Left ventricle myocardium inferior (tissue), 1 donor: ENCODE data around the gene NAA20. TPM values are rescaled to one million over a fixed set of nuclear protein-coding genes. Genes with fewer than 3 reads are reported as not detected.
"Not testable (repeated sequence)": the region's sequence is repeated elsewhere in the genome, so short reads cannot be mapped to it uniquely, and the experiment has no call there.

Source experiments
- DNase-seq: peaks from one replicate; pipeline ENCODE4 v3.0.0-alpha.2; 2020
- H3K27ac ChIP-seq: fragments of 200-600 bp; replicated peaks from 2 replicates; pipeline ENCODE4 v1.8.0; 2021
- H3K27me3 ChIP-seq: fragments of 200-600 bp; 2 replicates; pipeline ENCODE4 v1.8.0; 2021; ENCODE audit warnings: low read depth
- H3K36me3 ChIP-seq: fragments of 200-600 bp; 2 replicates; pipeline ENCODE4 v1.8.0; 2021
- H3K4me1 ChIP-seq: fragments of 200-600 bp; 2 replicates; pipeline ENCODE4 v1.8.0; 2021
- H3K4me3 ChIP-seq: fragments of 200-600 bp; 2 replicates; pipeline ENCODE4 v1.8.0; 2021; ENCODE audit warnings: mild to moderate bottlenecking, moderate library complexity
- H3K9me3 ChIP-seq: fragments of 200-600 bp; replicated peaks from 2 replicates; pipeline ENCODE4 v1.8.0; 2021
- intact Hi-C: fragments of 100-400 bp; cut with micrococcal nuclease; formaldehyde crosslinking; loops from one replicate; pipeline ENCODE4 v1.11.0; 2022
- total RNA-seq: library from RNA; stranded (reverse); fragmentation: NEBNext Ultra II Directional; extraction: Animal tissue kit (Norgen Biotek cat#: 25700); gene quantifications from one replicate; pipeline ENCODE4 v1.2.1, GENCODE V29; 2021
- TF ChIP-seq, protein P1 (sequence below): fragments of 200-600 bp; IDR thresholded peaks from 2 replicates; pipeline ENCODE4 v1.8.0; 2021; ENCODE audit warnings: antibody characterized with exemption, mild to moderate bottlenecking, borderline replicate concordance
- donor health status: DM: no; HTN: yes; CAD: no; lungs with severe emphysema.

The NAA20 gene
- total RNA-seq, 1 donor from 2014 or later, result 67.5 TPM

DNA sequence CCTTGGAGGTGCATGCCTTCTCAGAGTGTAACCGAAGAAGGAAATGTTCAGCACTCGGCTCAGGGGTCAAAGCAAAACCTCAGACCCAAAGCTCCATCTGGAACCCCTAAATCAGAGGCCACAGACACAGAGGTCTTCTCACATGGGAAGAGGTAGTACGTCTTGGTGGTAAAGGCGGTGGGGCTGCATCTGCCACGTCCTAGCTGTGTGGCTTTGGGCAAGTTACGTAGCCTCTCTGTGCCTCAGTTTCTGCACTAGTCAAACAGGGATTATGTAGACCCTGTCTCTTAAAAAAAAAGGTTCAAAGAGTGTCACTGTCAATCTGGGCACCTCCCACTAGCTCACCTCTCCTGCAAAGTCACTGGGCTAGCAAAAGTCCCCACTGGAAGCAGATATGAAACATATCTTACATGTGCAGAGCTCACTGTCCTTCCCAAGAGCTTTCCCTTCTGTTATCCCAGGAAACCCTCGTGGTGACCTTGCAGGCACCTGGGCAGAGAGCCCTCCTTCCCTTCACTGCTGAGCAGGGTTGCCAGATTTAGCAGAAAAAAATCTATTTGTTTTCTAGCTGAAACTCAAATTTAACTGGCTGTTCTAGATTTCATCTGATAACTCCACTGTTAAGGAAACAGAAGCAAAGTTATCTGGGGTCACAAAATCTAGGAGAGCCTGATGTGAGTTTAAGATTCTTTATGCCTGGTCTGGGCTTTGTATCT lies 18.0 kb upstream of the NAA20 start:
- Histone ChIP-seq H3K27me3 (no peaks in the 10 kb centered on the region), H3K9me3 (no peaks in the 10 kb centered on the region), H3K4me1 (peaks cover 93% of the 10 kb centered on the region), H3K4me3 (no peak overlapping the region), H3K27ac (peak overlapping the region; percentile 63), H3K36me3 (peaks cover 67% of the 10 kb centered on the region)
- TF ChIP-seq, protein P1, sequence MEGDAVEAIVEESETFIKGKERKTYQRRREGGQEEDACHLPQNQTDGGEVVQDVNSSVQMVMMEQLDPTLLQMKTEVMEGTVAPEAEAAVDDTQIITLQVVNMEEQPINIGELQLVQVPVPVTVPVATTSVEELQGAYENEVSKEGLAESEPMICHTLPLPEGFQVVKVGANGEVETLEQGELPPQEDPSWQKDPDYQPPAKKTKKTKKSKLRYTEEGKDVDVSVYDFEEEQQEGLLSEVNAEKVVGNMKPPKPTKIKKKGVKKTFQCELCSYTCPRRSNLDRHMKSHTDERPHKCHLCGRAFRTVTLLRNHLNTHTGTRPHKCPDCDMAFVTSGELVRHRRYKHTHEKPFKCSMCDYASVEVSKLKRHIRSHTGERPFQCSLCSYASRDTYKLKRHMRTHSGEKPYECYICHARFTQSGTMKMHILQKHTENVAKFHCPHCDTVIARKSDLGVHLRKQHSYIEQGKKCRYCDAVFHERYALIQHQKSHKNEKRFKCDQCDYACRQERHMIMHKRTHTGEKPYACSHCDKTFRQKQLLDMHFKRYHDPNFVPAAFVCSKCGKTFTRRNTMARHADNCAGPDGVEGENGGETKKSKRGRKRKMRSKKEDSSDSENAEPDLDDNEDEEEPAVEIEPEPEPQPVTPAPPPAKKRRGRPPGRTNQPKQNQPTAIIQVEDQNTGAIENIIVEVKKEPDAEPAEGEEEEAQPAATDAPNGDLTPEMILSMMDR, result no peak
- intact Hi-C loops, result loop anchor here (10.0 kb wide), 1 partner anchor 214 kb away; no protein-coding TSS in a partner anchor
- DNase-seq, result no peak

DNA sequence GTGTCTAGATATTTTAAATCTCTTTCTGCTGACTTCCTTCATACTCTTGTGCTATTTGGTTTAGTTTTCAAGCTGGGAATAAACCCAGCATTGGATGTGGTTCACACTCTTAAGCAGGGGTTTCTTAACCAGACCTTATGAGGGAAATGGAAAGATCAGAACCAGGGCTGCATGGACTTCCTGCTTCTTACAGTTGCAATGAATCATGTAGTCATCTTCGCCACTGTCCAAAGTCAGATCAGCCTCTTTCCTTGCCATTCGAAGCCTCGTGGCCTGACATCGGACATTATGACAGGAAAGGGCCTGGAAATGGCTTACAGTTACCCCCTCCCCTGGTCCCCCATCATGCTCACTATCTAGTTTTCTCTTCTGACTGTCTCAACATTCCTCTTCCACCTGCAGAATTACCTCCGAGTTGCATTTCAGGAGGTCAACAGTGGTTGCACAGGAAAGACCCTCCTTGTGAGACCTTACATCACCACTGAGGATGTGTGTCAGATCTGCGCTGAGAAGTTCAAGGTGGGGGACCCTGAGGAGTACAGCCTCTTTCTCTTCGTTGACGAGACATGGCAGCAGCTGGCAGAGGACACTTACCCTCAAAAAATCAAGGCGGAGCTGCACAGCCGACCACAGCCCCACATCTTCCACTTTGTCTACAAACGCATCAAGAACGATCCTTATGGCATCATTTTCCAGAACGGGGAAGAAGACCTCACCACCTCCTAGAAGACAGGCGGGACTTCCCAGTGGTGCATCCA lies 16.8 kb upstream of the NAA20 start:
- TF ChIP-seq, protein P1, result no peak
- intact Hi-C loops, result no loop called here
- peaks cover 89% of the 10 kb centered on the region for H3K4me1 ChIP-seq

GRCh38 chr20:20002101-20002998 lies 14.8 kb upstream of the NAA20 start:
- DNase-seq, result no peak
- intact Hi-C loops, result no loop called here
- peak overlapping the region; percentile 49 for H3K4me3 ChIP-seq
- H3K36me3 ChIP-seq, result peaks cover 49% of the 10 kb centered on the region
- TF ChIP-seq, protein P1, result no peak
- peaks cover 69% of the 10 kb centered on the region for H3K4me1 ChIP-seq
- no peaks in the 10 kb centered on the region for H3K27me3 ChIP-seq
- H3K27ac ChIP-seq, result peak overlapping the region; percentile 86
- H3K9me3 ChIP-seq, result no peaks in the 10 kb centered on the region

More for the DNA sequence above, 16.8 kb upstream of the NAA20 start:
- no peaks in the 10 kb centered on the region for H3K9me3 ChIP-seq
- H3K27me3 ChIP-seq, result no peaks in the 10 kb centered on the region
- peaks cover 62% of the 10 kb centered on the region for H3K36me3 ChIP-seq
- peak overlapping the region; percentile 63 for H3K27ac ChIP-seq
- no peak overlapping the region for H3K4me3 ChIP-seq
- no peak for DNase-seq

- H3K27me3 ChIP-seq, result no peaks in the 10 kb centered on the region
- H3K4me3 ChIP-seq, result peak overlapping the region; percentile 49
- intact Hi-C loops, result no loop called here
- TF ChIP-seq, protein P1, result no peak
- H3K4me1 ChIP-seq, result peaks cover 60% of the 10 kb centered on the region
- DNase-seq, result no peak
- H3K27ac ChIP-seq, result peak overlapping the region; percentile 86
- H3K9me3 ChIP-seq, result no peaks in the 10 kb centered on the region
- peaks cover 40% of the 10 kb centered on the region for H3K36me3 ChIP-seq
Measured at GRCh38 chr20:20003031-20003954, 13.9 kb upstream of the NAA20 start.

- H3K4me1 ChIP-seq, result peaks cover 53% of the 10 kb centered on the region
- H3K27me3 ChIP-seq, intact Hi-C loops, DNase-seq, H3K9me3 ChIP-seq: not testable (repeated sequence)
- peaks cover 33% of the 10 kb centered on the region for H3K36me3 ChIP-seq
- peak overlapping the region; percentile 49 for H3K4me3 ChIP-seq
- peak overlapping the region; percentile 86 for H3K27ac ChIP-seq
Measured at GRCh38 chr20:20003955-20004322, 13.2 kb upstream of the NAA20 start.
